Gastrocnemius medialis (tissue), 4 donors: Measurements from ENCODE around the gene PRND. TPM values are rescaled to one million over a fixed set of nuclear protein-coding genes. Genes with fewer than 3 reads are reported as not detected.

Experiments used
- ATAC-seq, 2 donors: fragments of 150-250 bp; one replicate each; pipeline ENCODE4 v1.9.1; 2016
- DNase-seq, 2 donors: peaks; one replicate each; pipeline ENCODE4 v3.0.0-alpha.2; 2019
- H3K27ac ChIP-seq, 4 donors: fragments of 200-600 bp; sonication (generic); 1 replicate in 1 of 4; 2 replicates in 3 of 4; pipeline ENCODE4 v1.5.1; 2016 to 2018; ENCODE audit warnings: mild to moderate bottlenecking in 2 of 4, moderate library complexity in 1 of 4
- H3K27me3 ChIP-seq, 3 donors: fragments of 200-600 bp; sonication (generic) in 2 of 3; 1 replicate in 1 of 3; 2 replicates in 2 of 3; pipeline versions ENCODE4 v1.5.1 to v1.6.0; 2016 to 2019; ENCODE audit warnings: mild to moderate bottlenecking in 1 of 3, moderate library complexity in 1 of 3
- H3K36me3 ChIP-seq, 2 donors: fragments of 200-600 bp; sonication (generic) in 1 of 2; one replicate each; pipeline ENCODE4 v1.5.1; 2017 to 2018
- H3K4me1 ChIP-seq, 2 donors: fragments of 200-600 bp; sonication (generic) in 1 of 2; one replicate each; pipeline ENCODE4 v1.5.1; 2016 to 2017; ENCODE audit warnings: mild to moderate bottlenecking in 2 of 2
- H3K4me3 ChIP-seq, 4 donors: fragments of 200-600 bp; sonication (generic) in 3 of 4; 1 replicate in 1 of 4; 2 replicates in 3 of 4; pipeline ENCODE4 v1.5.1; 2016 to 2019; ENCODE audit warnings: mild to moderate bottlenecking in 2 of 4
- H3K9me3 ChIP-seq, 3 donors: fragments of 200-600 bp; sonication (generic) in 2 of 3; 1 replicate in 1 of 3; 2 replicates in 2 of 3; pipeline ENCODE4 v1.5.1; 2016 to 2019
- POLR2A ChIP-seq, 2 donors: fragments of 450-650 bp; IDR thresholded peaks; one replicate each; pipeline ENCODE4 v1.6.1; 2017; ENCODE audit warnings: antibody characterized with exemption in 2 of 2, mild to moderate bottlenecking in 2 of 2, moderate library complexity in 2 of 2
- in situ Hi-C, 4 donors: fragments of 200-750 bp; cut with MboI; loops; one replicate each; pipeline versions ENCODE4 v1.15.0 to v1.8.0; 2017; ENCODE audit warnings: low sequenced_read_pairs in 4 of 4
- intact Hi-C: fragments of 100-400 bp; cut with DNase I; formaldehyde crosslinking; loops from one replicate; pipeline ENCODE4 v1.15.1; 2023; ENCODE audit warnings: low total_unique reads
- total RNA-seq, 4 donors: library from RNA; depleted of rRNA; stranded (reverse); fragments of >200 nt; gene quantifications; one replicate each; pipeline versions ENCODE4 v1.1.0 to v1.2.3, GENCODE V29; 2016
- TF ChIP-seq, protein P1 (sequence below), 5 experiments: fragments of 450-650 bp in 3 of 5; fragments of 200-600 bp in 2 of 5; sonication (generic) in 2 of 5; IDR thresholded peaks in 4 of 5; conservative IDR thresholded peaks in 1 of 5; 1 replicate in 4 of 5; 2 replicates in 1 of 5; pipeline ENCODE4 v1.5.1; 2016 to 2019; ENCODE audit warnings: antibody characterized with exemption in 5 of 5, mild to moderate bottlenecking in 3 of 5, moderate library complexity in 3 of 5

The PRND gene
- total RNA-seq, 4 donors from 2014 or later: not detected

DNA sequence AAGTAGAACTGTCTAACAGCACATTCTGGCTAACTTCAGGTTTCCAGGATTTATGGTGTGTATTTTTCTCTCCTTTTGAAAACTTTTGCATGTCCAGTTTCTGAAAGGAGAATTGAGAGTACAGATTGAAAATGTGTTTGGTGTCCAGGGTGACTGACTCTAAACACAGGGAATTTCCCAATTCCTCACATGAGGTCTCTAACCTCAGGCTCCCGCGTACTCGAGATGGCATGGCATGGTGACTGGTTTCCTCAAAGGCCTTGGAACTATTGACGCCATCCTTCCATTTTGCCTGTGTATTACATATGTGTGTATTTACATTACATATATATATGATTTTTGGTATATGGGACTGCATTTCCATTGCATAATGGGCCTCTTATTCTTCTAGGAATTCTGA lies 52.5 kb downstream of the PRND start:
- in situ Hi-C loops: loop anchor here in 1 of 4 donors (5.0 kb wide), 1 partner anchor 183 kb away; no protein-coding TSS in a partner anchor
- Histone ChIP-seq H3K4me3 (no peak overlapping the region), H3K27me3 (no peaks in the 10 kb centered on the region), H3K36me3 (no peaks in the 10 kb centered on the region), H3K4me1 (no peaks in the 10 kb centered on the region), H3K27ac (no peak overlapping the region), H3K9me3 (no peaks in the 10 kb centered on the region)
- no peak for DNase-seq
- no peak for ATAC-seq
- TF ChIP-seq POLR2A (IDR thresholded peaks at IDR 0.05): no peak
- TF ChIP-seq, protein P1, sequence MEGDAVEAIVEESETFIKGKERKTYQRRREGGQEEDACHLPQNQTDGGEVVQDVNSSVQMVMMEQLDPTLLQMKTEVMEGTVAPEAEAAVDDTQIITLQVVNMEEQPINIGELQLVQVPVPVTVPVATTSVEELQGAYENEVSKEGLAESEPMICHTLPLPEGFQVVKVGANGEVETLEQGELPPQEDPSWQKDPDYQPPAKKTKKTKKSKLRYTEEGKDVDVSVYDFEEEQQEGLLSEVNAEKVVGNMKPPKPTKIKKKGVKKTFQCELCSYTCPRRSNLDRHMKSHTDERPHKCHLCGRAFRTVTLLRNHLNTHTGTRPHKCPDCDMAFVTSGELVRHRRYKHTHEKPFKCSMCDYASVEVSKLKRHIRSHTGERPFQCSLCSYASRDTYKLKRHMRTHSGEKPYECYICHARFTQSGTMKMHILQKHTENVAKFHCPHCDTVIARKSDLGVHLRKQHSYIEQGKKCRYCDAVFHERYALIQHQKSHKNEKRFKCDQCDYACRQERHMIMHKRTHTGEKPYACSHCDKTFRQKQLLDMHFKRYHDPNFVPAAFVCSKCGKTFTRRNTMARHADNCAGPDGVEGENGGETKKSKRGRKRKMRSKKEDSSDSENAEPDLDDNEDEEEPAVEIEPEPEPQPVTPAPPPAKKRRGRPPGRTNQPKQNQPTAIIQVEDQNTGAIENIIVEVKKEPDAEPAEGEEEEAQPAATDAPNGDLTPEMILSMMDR (IDR thresholded peaks at IDR 0.05 in 4 of 5, conservative IDR thresholded peaks at IDR 0.05 in 1 of 5): no peak
- intact Hi-C loops: no loop called here

DNA sequence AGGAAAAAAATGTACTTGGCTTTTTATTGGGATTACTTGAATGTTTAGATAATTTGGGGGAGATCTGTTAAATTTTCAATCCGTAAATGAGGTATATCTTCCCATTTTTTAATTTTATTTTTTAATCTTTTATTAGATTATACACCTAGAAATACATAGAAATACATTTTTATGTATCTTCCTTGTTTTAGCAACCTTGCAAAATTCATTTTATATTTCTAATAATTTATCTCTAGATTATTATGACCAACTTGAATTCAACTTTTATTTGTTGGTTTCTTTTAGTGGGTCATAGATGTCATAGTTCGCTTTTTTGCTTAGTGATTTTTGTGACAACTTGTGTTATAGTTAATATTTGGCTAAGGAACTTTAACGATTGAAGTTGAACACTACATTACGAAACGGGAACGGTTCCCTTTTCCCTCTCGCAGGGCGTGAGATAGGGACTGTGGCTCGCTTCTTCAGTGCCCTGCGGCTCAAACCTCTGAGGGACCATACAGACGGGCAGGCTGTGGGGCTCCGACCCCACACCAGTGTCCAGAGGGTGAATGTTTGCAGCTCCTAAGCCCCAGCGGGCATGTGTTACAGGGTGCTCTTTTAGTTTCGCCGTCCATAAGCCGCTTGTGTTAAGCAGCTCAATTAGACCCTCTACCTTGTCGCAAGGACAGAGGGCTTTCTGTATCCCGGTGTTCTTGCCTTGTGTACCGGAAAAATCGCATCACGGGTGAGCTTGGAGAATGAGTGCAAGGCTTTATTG lies 53.8 kb downstream of the PRND start:
- Histone ChIP-seq H3K36me3 (no peaks in the 10 kb centered on the region), H3K27ac (no peak overlapping the region), H3K27me3 (no peaks in the 10 kb centered on the region), H3K4me3 (no peak overlapping the region), H3K9me3 (no peaks in the 10 kb centered on the region), H3K4me1 (no peaks in the 10 kb centered on the region)
- intact Hi-C loops (no loop called here), in situ Hi-C loops (no loop called here)
- ATAC-seq: no peak
- TF ChIP-seq, protein P1 (IDR thresholded peaks at IDR 0.05 in 4 of 5, conservative IDR thresholded peaks at IDR 0.05 in 1 of 5): no peak
- TF ChIP-seq POLR2A (IDR thresholded peaks at IDR 0.05): no peak
- DNase-seq: no peak

DNA sequence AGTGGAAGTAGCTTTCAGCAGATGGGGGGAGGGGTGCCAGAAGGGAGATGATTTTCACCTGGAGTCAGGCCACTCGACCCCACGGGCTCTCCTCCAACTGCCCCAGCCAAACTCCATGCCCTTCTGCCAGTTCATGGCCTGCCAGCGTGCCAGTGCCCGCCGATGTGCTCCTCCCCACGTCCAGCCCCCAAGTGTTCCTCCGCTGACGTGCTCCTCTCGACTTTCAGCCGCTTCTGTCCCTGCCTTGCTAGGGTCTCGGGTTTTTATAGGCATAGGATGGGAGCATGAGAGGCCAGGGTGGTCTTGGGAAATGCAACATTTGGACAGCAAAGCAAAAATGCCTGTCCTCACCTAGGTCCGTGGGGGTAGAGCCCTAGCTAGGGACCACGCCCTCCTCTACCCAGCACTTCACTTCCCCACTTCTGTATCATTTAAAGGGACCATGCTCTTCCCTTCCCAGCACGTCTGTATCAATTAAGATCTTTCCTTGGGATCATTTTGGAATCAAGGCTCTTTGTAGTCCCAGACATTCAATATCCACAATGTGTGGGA lies 54.4 kb downstream of the PRND start:
- DNase-seq (no peak), ATAC-seq (no peak)
- intact Hi-C loops: no loop called here
- Histone ChIP-seq H3K36me3 (no peaks in the 10 kb centered on the region), H3K4me1 (no peaks in the 10 kb centered on the region), H3K27ac (no peak overlapping the region), H3K9me3 (no peaks in the 10 kb centered on the region), H3K4me3 (no peak overlapping the region), H3K27me3 (no peaks in the 10 kb centered on the region)
- in situ Hi-C loops: no loop called here
- TF ChIP-seq POLR2A (IDR thresholded peaks at IDR 0.05): no peak
- TF ChIP-seq, protein P1 (IDR thresholded peaks at IDR 0.05 in 4 of 5, conservative IDR thresholded peaks at IDR 0.05 in 1 of 5): no peak

Other genes starting within 250 kb of the PRND start
- gene PRNP, start 35.5 kb upstream of the PRND start, total RNA-seq: 10 to 100 TPM; 34.7 to 75.0 (median 54.9) TPM
- 1 to 10 TPM in 3 of 4 donors, under 1 TPM in 1; 0.90 to 3.1 (median 2.6) TPM for gene RASSF2, start 101.7 kb downstream of the PRND start, total RNA-seq